Duodenal mucosa (tissue), 2 donors: ENCODE results near the gene KLLN.
"Not testable (repeated sequence)": the region's sequence is repeated elsewhere in the genome, so short reads cannot be mapped to it uniquely, and the experiment has no call there.

Experiments used
- H3K27ac ChIP-seq: one replicate; pipeline ENCODE4 v1.7.0; 2013; ENCODE audit warnings: low read depth, low read length
- H3K27me3 ChIP-seq, 2 donors: one replicate each; pipeline ENCODE4 v1.7.0; 2013; ENCODE audit warnings: low read length in 2 of 2, control low read depth in 1 of 2; ENCODE audit not compliant: insufficient read depth in 2 of 2, control insufficient read depth in 1 of 2
- H3K36me3 ChIP-seq, 2 donors: one replicate each; pipeline ENCODE4 v1.7.0; 2013; ENCODE audit warnings: low read length in 2 of 2, control low read depth in 1 of 2; ENCODE audit not compliant: insufficient read depth in 2 of 2, control insufficient read depth in 1 of 2
- H3K4me1 ChIP-seq, 2 donors: one replicate each; pipeline ENCODE4 v1.7.0; 2013; ENCODE audit warnings: low read length in 2 of 2, control low read depth in 1 of 2; ENCODE audit not compliant: insufficient read depth in 2 of 2, control insufficient read depth in 1 of 2
- H3K4me3 ChIP-seq, 2 donors: one replicate each; pipeline ENCODE4 v1.7.0; 2013; ENCODE audit warnings: low read length in 2 of 2, low read depth in 1 of 2
- H3K9ac ChIP-seq, 2 donors: one replicate each; pipeline ENCODE4 v1.7.0; 2013; ENCODE audit warnings: low read length in 2 of 2, low read depth in 1 of 2
- H3K9me3 ChIP-seq, 2 donors: one replicate each; pipeline ENCODE4 v1.7.0; 2013; ENCODE audit warnings: low read length in 2 of 2, control low read depth in 1 of 2; ENCODE audit not compliant: control insufficient read depth in 1 of 2

KLLN gene

DNA sequence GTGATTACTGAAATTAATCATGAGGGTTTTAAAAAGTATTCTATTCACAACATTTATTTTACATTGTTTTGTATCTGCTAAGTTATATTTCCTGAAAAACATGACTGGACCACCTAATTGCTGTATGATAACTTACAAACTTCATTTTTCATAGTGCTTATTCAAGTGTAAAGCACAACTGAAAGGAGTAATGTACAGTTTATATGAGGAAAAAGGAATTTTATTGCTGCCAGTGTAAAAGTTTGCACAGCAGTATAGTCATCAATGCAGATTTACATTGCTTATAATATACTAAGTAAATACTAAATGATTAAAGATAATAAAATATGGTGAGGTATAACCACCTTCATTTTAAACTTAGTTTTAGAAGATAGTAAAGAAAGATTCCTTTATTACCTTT, 4.1 kb upstream of the KLLN start:
- peaks cover 21 to 31% of the 10 kb centered on the region in 2 donors for H3K4me1 ChIP-seq
- peak overlapping the region; percentile 79 to 86 for H3K9ac ChIP-seq
- H3K9me3 ChIP-seq: no peaks in the 10 kb centered on the region
- H3K36me3 ChIP-seq: no peaks in the 10 kb centered on the region
- no peaks in the 10 kb centered on the region for H3K27me3 ChIP-seq
- peak overlapping the region; percentile 36 for H3K27ac ChIP-seq
- peak overlapping the region; percentile 79 to 89 for H3K4me3 ChIP-seq

DNA sequence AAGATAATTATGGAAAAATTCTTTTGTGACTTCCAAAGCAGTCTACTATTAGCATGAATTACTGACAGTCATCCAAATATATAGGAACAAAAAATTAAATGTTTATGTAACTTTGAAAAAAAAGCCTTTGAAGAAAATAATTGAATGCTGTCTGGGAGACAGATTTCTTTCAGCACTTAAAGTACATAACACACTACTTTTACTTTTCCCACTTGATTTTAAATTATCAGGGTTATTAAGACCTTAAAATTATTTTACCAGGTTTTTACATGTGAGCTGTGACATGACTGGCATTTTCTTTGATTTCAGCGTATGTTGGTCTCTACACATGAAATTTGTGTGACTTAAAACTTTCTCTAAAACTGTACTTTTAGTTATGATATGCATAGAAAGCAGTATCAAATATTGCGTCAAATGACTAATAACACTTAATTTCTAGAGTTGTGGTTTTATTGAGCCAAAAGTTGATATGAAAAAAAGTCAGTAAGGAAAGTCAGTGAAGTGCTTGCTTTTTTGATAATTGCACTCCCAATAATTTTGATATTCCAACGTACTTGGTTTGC, 3.2 kb upstream of the KLLN start:
- H3K36me3 ChIP-seq: no peaks in the 10 kb centered on the region
- H3K4me3 ChIP-seq: peak overlapping the region; percentile 79 to 89
- H3K27ac ChIP-seq: peak overlapping the region; percentile 14
- peaks cover 0 to 1% of the 10 kb centered on the region in 2 donors for H3K9me3 ChIP-seq
- H3K27me3 ChIP-seq: no peaks in the 10 kb centered on the region
- peaks cover 27 to 33% of the 10 kb centered on the region in 2 donors for H3K4me1 ChIP-seq
- peak overlapping the region; percentile 79 to 86 for H3K9ac ChIP-seq

DNA sequence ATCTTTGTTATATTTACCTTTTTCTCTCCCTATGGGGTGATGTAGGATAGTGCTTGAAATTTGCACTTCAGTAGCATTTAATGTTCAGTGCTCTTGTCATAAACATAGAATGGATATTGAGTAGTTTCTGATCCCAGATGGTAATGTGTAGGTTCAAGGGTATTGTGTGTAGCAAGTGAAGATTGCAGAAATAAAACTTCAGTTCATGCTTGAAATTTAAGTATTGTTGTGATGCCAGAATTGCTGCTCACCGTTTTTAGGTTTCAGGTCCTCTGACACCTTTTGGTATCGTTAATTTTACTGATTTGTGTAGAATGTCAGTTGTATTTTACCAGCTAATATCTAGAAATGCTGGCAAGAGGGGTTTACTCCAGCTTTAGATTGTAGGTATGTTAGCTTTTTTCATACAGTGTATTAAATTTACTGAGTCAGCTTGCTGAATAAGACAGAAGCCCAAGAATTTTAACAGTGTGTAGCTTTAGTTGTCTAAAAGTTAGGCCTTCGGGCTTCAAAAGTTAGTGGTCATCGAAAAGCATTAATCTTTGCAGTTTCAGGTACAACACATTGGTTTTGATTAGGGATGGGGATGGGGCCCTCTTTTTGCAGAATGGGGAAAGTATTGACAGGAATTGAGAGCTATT, 2.0 kb upstream of the KLLN start:
- Histone ChIP-seq H3K9me3 (peaks cover 0 to 1% of the 10 kb centered on the region in 2 donors), H3K27ac (peak overlapping the region; percentile 67), H3K27me3 (no peaks in the 10 kb centered on the region), H3K36me3 (no peaks in the 10 kb centered on the region), H3K4me1 (peaks cover 31 to 35% of the 10 kb centered on the region in 2 donors), H3K9ac (peak overlapping the region; percentile 79 to 86), H3K4me3 (peak overlapping the region; percentile 79 to 89)

DNA sequence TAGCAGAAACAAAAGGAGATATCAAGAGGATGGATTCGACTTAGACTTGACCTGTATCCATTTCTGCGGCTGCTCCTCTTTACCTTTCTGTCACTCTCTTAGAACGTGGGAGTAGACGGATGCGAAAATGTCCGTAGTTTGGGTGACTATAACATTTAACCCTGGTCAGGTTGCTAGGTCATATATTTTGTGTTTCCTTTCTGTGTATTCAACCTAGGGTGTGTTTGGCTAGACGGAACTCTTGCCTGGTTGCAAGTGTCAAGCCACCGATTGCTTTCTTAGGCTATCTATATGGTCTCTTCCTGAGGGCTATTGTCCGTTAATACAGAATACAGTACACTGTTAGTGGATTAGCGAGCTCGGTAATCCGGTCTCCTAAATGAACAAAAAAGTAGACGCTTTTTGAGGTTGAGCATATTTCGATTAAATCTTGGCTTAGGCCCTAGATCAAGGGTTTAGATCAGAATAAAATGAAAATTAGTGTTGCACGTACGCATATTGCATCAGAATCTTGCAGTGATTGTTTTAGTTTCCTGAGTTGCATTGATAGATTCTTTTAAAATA, 1.2 kb upstream of the KLLN start:
- Histone ChIP-seq H3K27me3 (no peaks in the 10 kb centered on the region), H3K4me1 (peaks cover 25 to 31% of the 10 kb centered on the region in 2 donors), H3K36me3 (no peaks in the 10 kb centered on the region), H3K27ac (peak overlapping the region; percentile 67), H3K9me3 (peaks cover 0 to 1% of the 10 kb centered on the region in 2 donors), H3K4me3 (peak overlapping the region; percentile 79 to 89), H3K9ac (peak overlapping the region; percentile 79 to 86)

DNA sequence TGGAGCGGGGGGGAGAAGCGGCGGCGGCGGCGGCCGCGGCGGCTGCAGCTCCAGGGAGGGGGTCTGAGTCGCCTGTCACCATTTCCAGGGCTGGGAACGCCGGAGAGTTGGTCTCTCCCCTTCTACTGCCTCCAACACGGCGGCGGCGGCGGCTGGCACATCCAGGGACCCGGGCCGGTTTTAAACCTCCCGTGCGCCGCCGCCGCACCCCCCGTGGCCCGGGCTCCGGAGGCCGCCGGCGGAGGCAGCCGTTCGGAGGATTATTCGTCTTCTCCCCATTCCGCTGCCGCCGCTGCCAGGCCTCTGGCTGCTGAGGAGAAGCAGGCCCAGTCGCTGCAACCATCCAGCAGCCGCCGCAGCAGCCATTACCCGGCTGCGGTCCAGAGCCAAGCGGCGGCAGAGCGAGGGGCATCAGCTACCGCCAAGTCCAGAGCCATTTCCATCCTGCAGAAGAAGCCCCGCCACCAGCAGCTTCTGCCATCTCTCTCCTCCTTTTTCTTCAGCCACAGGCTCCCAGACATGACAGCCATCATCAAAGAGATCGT, 690 bp upstream of the KLLN start:
- peak overlapping the region; percentile 86 for H3K9ac ChIP-seq
- H3K4me1 ChIP-seq: peaks cover 23 to 26% of the 10 kb centered on the region in 2 donors
- peak overlapping the region; percentile 89 to 97 for H3K4me3 ChIP-seq
- not testable (repeated sequence) for H3K27me3 ChIP-seq, H3K9me3 ChIP-seq, H3K36me3 ChIP-seq
- peak overlapping the region; percentile 93 for H3K27ac ChIP-seq

DNA sequence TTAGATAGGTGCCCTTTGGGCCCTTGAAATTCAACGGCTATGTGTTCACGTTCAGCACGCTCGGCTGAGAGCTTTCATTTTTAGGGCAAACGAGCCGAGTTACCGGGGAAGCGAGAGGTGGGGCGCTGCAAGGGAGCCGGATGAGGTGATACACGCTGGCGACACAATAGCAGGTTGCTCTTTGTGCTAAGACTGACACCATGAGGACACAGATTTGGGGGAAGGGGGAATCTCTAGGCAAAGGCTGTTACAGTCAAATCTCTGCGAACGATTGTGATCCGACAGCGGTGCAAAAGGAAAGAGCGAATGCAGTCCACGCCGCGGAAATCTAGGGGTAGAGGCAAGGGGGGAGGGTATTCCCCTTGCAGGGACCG, 667 bp downstream of the KLLN start:
- Histone ChIP-seq H3K27me3 (no peaks in the 10 kb centered on the region), H3K4me3 (peak overlapping the region; percentile 93 to 97), H3K4me1 (peaks cover 16 to 18% of the 10 kb centered on the region in 2 donors), H3K9me3 (peaks cover 0 to 1% of the 10 kb centered on the region in 2 donors), H3K27ac (peak overlapping the region; percentile 93), H3K36me3 (no peaks in the 10 kb centered on the region), H3K9ac (peak overlapping the region; percentile 86 to 98)

DNA sequence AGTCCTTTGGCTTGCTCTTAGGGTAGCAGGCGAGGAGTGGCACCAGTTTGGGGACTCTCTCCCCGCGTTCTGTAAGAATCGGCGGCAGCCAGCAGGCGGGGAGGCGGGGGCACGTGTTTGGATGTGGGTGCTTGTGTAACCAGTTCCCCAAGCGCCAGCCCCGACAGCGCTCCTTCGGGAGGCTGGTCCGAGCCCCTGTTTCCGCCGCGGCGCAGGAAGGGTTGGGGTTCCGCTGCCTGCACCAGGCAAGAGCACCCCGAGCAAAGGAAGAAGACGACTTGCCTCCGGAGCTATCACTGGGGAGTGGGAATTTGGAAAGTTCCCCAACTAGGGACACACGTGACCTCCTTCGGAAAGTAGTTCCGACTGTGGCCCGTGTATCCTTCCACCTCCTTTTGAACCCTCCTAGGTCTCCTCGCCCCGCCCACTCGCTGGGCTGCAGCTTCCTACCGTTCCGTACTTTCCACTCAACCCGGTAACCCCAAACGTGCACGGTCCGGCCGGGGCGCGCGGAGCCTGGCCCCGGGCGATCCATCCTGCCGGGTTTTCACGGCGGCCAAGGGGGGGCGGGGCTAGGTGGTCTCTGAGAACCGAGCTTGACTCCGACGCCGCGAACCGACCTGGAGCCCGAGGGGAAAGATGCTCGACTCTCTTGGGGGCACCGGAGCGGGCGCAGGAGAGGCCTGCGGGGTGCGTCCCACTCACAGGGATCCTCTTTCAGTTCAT, 1.2 kb downstream of the KLLN start:
- Histone ChIP-seq H3K4me1 (peaks cover 14 to 16% of the 10 kb centered on the region in 2 donors), H3K9ac (peak overlapping the region; percentile 86 to 98), H3K36me3 (no peaks in the 10 kb centered on the region), H3K4me3 (peak overlapping the region; percentile 93 to 97), H3K27ac (peak overlapping the region; percentile 93), H3K27me3 (no peaks in the 10 kb centered on the region), H3K9me3 (peaks cover 0 to 1% of the 10 kb centered on the region in 2 donors)

DNA sequence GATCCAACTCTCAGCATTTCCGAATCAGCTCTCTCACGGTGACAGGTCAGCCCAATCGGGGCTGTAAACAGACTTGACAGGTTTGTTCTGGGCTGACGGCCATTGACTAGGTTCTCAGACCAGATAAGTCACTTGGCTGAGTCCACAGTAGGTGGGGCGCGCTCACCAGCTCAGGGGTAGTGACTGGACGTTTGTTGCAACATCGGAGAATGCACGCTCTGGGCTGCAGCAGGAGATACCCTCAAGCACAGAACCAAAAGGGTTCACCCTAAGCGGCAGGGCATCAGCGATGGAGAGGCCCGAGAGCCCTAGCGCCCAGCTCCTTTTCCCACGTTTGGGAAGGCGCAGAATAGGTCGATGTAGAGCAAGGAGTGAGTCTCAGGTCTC, 1.8 kb downstream of the KLLN start:
- no peaks in the 10 kb centered on the region for H3K36me3 ChIP-seq
- H3K27me3 ChIP-seq: no peaks in the 10 kb centered on the region
- peak overlapping the region; percentile 93 for H3K27ac ChIP-seq
- peak overlapping the region; percentile 93 to 97 for H3K4me3 ChIP-seq
- peak overlapping the region; percentile 86 to 94 for H3K9ac ChIP-seq
- peaks cover 13 to 16% of the 10 kb centered on the region in 2 donors for H3K4me1 ChIP-seq
- peaks cover 0 to 1% of the 10 kb centered on the region in 2 donors for H3K9me3 ChIP-seq

DNA sequence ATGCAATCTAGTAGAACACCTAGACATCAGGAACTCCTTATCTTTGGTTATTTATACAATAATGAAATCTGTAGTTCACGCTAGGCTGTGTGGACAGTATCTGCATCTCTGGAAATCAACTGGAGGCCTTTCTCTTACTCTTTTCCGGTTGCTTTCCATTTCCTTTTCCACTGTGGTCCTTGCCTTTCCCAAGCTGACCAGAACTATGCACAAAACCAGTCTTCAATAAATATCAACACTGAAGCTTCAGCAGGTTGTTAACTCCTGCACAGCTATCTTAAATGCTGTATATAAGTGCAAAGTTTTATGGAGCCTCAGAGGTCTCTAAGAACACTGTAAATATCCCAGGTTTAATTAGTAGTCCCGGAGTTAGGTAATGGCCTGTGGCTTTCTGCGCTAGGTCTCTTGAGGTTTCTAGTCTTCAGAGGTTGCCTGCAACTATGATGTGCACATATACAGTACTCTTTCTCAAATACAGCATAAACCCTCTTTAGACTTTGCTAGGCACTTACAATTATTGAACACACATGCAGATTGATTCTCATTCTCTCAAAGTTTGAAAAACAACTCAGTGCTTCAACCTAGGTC, 2.4 kb downstream of the KLLN start:
- no peak overlapping the region for H3K27ac ChIP-seq

More for the DNA sequence above, 2.4 kb downstream of the KLLN start:
- Histone ChIP-seq H3K9me3 (peaks cover 0 to 1% of the 10 kb centered on the region in 2 donors), H3K36me3 (no peaks in the 10 kb centered on the region), H3K4me3 (peak overlapping the region; percentile 93 to 97), H3K27me3 (no peaks in the 10 kb centered on the region), H3K9ac (peak overlapping the region in 1 of 2 donors; percentile 86), H3K4me1 (peaks cover 13 to 16% of the 10 kb centered on the region in 2 donors)
